ENCODE results near the gene MYO16.

Gene MYO16

DNA sequence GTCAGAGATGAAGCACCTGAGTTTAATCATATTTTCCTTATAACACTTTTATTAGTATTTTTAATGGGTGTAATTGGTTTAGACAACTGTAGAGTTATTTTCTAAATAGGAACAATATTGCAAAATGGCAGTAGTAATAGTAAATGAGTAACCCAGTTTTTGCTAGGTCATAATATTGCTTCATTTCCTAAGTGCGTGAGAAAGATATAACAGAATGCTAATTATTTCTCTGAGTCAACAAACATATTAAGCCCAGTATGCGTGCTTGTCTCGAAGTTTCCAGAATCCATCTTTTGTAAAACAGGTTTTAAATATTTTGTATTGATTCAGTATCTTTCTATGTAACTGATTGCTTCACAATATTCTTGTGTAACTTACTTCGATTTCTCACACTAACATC is 315.3 kb downstream of the MYO16 start:
- DNase-seq, result no peak

DNA sequence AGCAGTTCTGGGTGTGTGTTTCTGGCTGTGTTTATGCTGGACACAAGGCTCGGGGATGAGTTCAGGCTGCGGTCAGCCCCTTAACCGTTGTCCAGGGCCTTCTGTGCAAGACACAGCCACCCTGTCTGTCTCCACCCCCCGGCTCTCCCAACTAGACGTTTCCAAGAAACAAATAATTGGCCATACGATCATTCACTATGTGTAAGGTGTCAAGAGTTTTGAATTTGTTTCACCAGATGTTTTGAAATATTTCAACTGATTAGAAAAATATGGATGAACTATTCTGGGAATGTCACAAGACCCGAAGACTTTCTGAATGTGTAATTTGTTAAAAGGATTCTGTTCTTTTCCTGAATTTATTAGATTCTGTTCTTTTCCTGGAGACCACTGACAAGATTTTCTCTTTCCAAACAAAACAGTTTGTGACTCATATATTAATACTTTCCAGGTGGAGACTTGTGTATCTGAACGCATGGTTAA is 318.2 kb downstream of the MYO16 start:
- DNase-seq, result no peak

DNA sequence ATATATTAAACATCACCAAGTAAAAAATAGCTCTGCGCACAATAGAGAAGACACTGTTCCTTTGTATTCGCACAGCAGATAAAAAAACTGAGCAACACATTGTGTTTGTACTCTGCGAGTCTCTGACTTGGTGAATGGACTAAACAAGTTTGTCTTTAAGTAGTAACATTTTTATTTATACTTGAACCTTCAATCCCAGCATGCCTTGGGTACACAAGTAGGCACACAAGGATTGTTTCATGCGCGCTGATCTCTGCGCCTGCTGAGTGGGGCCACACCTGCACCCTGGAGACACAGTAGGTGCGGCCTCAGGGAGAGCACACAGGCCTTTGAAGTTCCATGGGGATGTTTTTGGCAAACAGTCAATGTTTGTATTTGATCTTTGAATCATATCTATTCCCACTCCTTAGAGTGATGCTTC is 318.9 kb downstream of the MYO16 start:
- DNase-seq, result no peak

DNA sequence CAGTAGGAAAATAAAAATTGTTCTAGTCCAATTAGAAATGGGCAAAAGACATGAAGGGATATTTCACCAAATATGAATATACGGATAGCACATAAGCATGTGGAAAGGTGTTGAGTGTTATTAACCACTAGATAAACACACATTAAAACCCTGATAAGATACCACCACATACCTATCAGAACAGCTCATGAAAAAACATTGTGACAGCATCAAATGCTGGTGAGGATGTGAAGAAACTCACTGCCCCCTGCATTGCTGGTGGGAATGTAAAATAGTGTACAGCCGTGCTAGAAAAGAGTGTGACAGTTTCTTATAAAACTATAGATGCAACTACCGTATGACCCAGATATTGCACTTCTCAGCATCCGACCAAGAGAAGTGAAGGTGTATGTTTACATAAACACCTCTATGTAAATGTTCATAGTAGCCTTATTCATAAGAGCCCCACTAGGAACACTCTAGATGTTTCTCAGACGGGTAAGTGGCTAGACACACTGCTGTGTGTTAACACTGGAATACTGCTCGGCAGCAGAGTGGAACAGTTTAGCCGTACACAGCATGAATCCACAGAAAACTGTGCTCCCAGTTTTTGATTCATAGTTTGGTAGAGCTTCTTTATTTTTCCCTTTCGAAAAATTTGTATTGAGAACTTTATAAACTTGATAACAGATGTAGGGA is 321.1 kb downstream of the MYO16 start:
- no peak for DNase-seq

DNA sequence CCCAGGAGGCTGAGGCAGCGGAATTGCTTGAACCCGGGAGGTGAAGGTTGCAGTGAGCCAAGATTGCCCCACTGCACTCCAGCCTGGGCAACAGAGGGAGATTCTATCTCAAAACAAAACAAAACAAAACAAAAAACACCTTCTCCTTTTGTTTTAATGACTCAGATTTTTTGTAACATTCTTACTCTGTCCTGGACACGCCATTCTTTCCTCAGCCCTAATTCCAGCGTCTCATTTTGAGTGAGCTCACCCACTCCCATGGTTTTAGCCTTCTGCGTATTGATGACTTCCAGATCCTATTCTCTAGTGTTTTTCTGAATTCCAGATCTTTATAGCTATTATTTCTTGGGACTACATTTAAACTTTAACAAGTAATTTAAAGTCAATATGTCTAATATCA is 326.3 kb downstream of the MYO16 start:
- no peak for DNase-seq

DNA sequence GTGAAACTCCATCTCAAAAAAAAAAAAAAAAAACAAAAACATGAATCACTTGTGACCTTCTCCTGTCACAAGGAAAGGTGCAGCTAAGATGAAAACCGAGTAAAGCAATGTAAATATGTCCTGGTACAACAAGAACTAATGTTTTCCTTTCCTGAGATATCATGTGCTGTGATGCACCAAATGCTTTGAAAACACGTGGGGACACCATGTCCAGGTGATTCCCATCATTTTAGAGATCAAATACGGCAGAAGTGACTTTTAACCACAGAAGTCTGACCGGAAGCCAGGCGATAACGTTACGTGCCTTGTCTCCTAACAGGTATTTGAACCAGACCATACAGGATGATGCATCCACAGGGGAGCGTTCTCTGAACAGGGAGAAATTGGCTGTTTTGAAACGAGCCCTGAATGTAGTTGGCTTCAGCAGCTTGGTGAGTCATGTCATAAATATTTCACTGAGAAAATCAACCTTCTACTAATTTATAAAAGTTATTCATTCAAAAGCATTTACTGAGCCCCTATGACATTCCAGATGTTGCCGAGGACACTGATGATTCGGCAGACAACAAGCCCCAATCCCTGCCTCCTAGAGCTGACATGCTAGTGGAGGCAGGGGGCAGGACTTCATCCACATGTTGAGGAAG is 328.1 kb downstream of the MYO16 start:
- no peak for DNase-seq

DNA sequence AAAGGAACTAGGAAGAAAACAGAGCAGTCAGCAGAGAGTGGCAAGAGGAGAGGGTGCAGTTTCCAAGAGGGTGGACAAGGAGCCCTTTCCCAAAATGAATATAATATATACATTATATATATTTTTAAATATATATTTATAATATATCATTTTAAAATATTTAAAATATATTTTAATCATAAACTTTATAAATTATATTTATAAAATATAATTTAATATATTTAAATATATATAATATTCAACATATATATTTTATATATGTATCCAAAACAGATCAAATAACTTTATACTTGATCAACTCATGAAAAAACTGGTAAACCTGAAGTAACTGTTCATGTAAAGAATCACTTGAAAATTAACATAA is 328.6 kb downstream of the MYO16 start:
- DNase-seq, result no peak

DNA sequence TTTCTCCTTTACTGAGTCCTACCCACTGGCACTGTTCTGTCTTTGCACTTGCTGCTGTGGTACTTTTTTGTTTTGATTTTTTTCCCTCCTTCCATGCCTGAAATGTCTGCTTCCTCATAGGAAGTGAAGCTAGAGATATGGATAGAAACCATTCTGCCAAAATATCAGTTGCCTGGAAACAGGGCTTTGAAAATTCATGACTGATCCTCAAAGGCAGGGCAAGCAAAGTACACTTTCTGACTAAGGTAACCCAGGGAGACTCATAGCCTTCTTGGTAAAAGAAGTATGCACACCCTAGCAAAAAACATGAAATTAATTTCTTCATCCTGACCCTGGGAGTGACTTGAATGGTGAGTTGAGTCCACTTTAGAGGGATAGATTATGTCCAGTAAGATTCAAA is 329.8 kb downstream of the MYO16 start:
- DNase-seq, result no peak

DNA sequence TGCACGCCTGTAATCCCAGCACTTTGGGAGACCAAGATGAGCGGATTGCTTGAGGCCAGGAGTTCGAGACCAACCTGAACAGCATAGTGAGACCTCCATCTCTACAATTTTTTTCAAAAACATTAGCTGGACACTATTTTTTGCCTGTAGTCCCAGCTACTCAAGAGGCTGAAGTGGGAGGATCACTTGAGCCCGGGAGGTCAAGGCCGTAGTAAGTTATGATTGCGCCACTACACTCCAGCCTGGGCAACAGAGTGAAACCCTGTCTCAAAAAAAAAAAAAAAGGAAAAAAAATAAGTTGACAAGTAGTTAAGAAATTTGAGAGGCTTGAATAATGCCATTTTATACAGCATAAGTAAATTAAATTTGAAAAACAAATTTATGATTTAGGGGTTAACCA is 330.6 kb downstream of the MYO16 start:
- no peak for DNase-seq

DNA sequence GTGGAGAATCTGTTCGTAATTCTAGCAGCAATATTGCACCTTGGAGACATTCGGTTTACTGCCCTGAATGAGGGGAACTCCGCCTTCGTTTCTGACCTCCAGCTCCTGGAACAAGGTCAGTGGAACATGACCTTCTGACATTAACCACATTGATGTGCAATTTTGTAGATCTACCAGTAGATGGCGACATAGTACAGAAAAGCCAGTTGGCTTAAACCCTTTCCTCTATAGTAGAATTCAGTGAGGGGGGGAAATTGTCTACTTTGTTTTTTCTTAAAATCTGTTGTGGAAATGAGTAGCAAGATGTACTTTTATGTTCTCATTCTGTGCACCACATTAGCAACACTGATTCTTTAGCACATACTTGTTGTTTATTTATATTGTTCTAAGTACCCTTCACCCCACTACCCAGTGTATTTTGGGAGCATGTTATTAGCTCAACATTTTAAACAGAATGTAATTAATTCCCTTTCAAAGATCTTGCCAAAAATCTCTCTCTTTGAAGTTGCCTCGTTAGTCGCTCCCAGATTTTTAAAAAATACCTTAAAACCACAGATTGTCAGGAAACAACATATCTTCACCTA is 332.2 kb downstream of the MYO16 start:
- DNase-seq, result no peak

DNA sequence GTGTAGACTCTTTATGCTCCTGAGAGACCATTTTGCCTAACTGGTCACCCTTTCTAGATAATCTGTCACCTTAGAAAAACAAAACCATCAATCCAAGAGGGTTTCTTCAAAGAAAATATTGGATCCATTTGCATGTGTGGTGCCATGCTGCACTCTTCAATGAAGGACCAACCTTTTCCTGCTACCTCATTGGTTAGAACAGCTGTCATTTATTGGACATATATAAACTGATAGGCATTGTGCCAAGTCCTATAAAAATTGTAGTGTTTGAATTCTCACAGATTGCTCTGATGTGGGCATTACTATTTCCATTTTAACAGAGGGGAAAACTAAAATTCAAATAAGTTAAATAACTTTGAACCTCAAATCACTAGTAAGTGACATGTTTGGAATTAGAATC is 333.2 kb downstream of the MYO16 start:
- DNase-seq, result no peak

DNA sequence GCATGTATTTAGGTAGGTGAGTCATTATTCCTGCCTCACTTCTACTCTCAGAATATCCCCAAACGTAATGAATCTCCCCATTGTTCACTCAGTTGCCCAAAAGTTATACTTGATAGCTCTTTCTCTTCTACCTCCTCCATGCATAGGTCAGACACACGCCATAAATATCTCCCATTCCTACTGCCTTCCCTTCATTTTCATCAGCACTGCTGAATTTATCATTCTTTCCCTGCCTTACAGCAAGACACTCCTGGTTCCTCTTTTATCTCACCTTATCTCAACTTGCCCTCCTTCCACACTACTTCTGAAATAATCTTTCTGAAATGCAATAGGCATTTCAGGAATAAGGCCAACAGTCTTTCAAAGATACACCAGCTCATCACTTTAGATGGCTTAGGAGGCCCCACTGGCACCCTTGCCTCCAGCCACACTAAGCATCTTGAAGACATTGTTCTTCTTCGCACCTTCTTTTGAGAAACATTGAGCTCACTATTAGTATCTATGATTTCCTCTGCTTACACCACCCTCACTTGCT is 333.9 kb downstream of the MYO16 start:
- no peak for DNase-seq

DNA sequence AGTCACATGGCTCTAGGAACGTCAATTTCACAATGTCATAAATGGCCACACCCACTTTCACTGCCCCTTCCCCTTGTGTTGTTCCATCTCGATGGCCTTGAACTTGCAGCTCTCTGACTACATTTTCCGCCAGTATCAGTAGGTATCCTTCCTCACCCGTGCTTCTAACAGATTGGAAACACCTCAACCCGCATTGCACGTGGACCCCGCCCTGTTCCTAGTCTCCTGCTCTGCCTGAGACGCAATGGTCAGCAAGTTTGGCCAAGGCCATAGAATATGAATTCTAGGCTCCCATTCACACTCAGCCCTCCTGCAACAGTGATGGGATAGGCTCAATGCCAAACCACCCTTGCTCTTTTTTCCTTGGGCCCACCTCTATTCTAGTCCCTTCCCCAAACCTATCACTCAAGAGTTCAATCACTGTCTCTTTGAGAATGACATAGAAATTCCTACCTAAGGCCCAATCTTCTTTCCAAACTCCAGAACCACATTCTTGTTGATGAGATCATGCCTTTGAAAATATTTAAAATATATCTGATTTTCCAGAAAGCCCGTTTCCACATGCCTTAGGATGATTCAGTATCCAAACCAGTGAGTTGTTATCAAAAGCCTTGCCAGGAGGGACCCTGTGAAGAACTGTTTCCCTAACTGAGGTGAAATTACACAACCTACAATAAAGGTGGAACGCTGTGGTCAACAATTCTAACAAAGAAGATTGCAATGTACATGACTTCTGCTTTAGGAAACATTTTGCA is 334.6 kb downstream of the MYO16 start:
- DNase-seq, result no peak

DNA sequence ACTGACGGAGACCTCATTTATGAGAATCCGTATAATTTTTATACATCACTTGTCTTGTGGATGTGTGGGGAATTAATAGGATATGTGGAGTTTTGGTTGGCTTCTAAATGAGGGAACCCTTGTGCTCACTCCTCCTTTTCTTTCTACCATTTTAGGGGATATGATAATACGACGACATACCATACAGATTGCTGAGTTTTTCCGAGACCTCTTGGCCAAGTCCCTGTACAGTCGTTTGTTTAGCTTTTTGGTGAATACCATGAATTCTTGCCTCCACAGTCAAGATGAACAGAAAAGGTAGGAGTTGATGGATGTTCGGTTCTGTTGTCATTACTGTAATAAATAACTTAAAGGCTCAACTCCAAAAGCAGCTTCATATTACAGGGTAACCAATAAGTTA is 335.2 kb downstream of the MYO16 start:
- DNase-seq, result no peak

DNA sequence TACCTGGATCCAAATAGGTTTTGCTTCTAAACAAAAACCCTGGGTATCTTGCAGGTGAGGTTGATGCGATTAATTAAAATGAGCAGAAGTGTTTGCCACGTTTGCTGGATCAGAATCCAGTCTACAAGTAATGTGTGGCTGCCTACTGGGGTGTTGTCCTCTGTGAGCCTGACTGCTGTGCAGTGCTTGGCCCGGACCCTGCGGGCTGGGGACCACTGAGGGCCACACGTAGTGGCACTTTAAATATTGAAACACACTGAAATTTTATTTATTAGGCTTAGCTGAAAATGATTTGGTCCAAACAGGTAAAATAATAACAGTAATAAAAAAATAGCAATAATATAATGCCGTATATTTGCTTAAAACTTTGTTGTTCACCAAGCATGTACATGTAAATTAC is 338.0 kb downstream of the MYO16 start:
- DNase-seq, result no peak

DNA sequence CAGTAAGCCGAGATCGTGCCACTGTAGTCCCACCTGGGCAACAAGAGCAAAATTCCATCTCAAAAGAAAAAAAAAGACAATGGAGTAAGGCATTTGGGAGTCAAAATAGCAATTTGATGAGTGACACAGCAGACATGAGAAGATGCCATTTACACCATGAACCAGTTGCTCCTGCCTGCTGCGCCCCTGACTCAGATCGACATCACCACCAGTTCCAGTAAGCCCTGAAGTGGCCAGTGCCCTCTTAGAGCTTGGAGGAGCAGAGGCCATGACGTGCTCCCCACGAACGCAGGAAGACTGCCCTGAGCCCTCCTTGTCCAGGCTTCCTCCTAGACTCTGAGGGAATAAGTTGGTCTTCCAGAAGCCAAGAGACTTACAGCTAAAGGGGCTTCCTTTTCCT is 339.2 kb downstream of the MYO16 start:
- DNase-seq, result no peak

DNA sequence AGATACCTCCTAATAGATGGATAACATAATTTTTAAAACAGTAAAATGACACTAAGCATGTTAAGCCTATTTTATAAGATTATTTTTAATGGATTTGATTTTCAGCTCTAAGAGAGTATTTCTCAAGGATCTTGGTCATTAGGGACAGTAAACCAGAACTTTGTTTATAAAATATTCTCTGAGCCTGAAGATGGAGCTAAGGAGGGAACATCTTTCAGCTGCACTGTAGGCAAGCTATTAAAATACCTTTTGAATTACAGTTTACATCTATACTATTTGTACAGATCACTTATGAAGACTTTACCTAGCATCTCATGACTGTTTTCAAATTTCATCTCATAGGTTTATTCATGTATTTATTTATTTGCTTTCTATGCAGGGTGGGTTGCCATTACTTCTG is 345.3 kb downstream of the MYO16 start:
- DNase-seq, result no peak

DNA sequence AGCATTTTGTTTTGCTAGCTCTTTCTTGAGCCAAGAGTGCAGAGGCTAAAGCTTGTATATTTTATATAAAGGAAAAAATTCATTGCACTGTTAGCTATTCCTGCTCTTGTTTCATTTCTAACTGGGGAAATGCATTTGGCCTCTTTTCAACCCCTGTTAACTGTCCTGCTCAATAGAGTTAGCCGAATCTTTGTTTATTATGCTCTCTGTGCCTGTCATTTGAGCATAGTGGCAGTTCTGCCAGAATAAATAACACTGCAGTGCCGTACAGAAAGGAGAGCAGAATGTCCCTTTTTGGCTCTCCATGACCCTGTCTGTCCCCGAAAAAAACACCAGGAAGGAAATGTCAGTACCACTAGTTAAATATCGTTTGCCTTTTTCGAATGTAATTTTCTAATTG is 350.8 kb downstream of the MYO16 start:
- no peak for DNase-seq

DNA sequence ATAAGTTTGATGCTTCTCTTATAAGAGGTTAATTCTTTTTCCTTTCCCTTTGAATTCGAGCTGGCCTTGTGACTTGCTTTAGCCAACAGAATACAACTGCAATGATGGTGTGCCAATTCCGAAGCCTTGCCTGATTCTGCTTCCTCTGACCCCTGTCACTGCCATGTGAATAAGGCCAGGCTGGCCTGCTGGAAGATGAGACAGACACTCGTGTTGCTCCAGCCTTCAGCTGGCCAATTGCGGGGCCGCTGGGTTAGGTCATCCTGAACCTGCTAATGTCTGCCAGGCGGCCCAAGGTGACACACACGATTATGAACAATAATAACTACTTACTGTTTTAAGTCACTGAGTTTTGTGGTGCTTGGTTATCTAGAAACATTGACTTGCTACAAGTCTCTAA is 352.0 kb downstream of the MYO16 start:
- DNase-seq, result no peak

DNA sequence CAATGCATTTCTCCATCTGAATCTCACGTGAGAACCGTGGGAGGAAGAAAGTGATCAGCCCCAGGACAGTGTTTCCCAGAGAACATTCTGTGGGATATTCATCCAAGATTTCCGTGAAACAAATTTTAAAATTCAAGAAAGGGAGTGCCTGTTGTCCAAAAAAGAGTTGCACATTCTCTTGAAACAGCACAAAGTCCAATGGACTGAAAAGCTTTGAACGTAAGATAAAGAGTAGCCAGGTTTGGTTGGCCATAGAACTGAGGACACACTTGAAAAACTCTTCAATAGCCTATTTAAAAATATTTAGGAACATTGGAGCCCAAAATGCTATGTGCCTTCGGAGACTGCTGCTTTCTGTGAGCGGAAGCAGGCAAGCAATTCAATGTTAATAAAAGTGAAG is 353.9 kb downstream of the MYO16 start:
- no peak for DNase-seq

DNA sequence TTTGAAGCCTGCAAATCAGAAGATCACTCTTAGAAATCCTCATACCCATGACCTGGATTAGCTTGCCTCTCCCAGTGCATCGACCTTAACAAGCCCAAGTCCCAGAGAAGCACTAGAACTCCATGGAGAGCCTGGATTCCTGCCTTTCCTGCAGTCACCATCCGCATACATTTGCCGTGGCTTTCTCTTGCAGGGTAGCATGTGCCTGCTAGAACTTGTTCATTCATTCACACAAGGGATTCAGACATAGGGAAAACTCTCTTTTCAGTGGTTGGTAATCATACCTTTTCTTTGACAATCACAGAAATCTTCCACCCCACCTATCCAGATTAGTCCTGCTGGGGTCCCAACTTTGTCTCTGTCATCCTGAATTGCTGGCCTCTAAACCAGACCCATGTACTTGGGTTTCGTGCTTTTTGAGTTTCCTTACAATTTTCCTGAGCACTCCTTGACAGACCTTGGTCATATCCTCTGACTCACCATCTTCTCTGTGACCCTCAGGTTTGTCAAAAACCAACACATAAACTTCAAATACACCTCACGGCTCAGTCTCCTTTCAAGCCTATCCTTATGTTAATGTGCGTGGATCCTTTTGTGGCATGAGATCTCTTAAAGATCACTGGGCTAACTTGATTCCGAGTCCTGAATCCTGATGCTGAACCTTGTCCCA is 355.0 kb downstream of the MYO16 start:
- DNase-seq, result no peak

DNA sequence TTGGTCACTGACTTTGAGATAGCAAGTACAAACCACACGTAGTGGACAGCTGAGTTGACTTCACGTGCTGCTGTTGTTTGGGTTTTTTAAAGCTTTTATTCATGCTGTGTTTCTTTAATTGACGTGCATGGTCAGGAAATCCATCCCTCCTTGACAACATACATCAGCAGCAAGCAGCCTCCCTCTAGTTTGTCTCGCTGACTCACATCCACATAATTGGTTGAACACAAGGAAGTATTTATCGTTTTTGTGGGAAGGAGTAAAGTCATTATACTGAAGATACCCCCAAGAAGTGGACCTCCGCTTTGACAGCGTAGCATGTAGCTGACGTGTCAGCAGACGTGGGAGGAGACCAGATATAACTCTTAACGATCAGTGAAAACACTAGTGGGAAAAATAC is 355.8 kb downstream of the MYO16 start:
- DNase-seq, result no peak

DNA sequence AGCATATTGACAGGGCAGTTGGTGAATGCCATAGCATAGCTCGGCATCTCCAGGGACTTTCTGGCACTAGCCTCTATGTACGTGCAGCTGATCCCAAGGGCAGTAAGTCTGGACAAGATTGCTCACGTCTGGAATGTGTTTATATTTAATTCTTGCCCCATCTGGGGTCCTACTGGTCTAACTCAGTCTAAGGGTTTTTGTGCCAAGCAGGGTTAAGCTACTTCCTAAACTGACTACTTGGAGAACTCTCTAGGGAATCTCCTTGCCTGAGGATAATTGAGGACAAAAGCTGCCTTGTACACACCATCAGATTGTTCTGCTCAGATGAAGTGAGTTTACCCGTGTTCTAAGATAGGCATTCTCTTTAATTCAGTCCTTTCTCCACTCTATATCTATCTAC is 358.1 kb downstream of the MYO16 start:
- no peak for DNase-seq

Measured in activated T-cell treated with anti-CD3 and anti-CD28 coated beads for 4 hours (primary cell).